HFFc6 (cell line): ENCODE results near the gene NT5C. TPM values are rescaled to one million over a fixed set of nuclear protein-coding genes. Genes with fewer than 3 reads are reported as not detected.

Experiments used
- DNase-seq: peaks from one replicate; pipeline ENCODE4 v3.0.0-alpha.2; 2018
- H3K27ac Mint-ChIP-seq: 2 replicates; pipeline ENCODE4 v1.8.0; 2020; ENCODE audit warnings: mild to moderate bottlenecking, mixed read lengths
- H3K27me3 Mint-ChIP-seq: 2 replicates; pipeline ENCODE4 v1.8.0; 2021; ENCODE audit warnings: mild to moderate bottlenecking, moderate library complexity, mixed read lengths; ENCODE audit not compliant: insufficient read depth
- H3K36me3 Mint-ChIP-seq: 2 replicates; pipeline ENCODE4 v1.8.0; 2021; ENCODE audit warnings: low read depth, mixed read lengths
- H3K4me1 Mint-ChIP-seq: 2 replicates; pipeline ENCODE4 v1.8.0; 2020; ENCODE audit warnings: low read depth, mixed read lengths
- H3K4me3 Mint-ChIP-seq: 2 replicates; pipeline ENCODE4 v1.8.0; 2020; ENCODE audit warnings: mild to moderate bottlenecking, moderate library complexity, mixed read lengths
- H3K9me3 Mint-ChIP-seq: 2 replicates; pipeline ENCODE4 v1.8.0; 2020; ENCODE audit warnings: mild to moderate bottlenecking, mixed read lengths
- CTCF ChIP-seq: fragments of 200-600 bp; sonication (generic); IDR thresholded peaks from 2 replicates; pipeline ENCODE4 v1.5.0; 2021; ENCODE audit warnings: antibody characterized with exemption, mild to moderate bottlenecking
- total RNA-seq, 6 experiments: library from RNA; stranded (reverse); fragmentation: NEBNext Ultra II Directional; extraction: Animal tissue kit (Norgen Biotek cat#: 25700); gene quantifications; 2 replicates in 1 of 6; 3 replicates in 5 of 6; pipeline ENCODE4 v1.2.3, GENCODE V29; 2021

The NT5C gene
- total RNA-seq, 6 experiments from 2014 or later, result 30.4 to 41.7 (median 36.3) TPM

- Mint-ChIP-seq H3K27me3 (peaks cover 6% of the 10 kb centered on the region; the same call in 1 of the 2 replicates), H3K27ac (no peak overlapping the region), H3K9me3 (no peaks in the 10 kb centered on the region), H3K36me3 (peaks cover 13% of the 10 kb centered on the region), H3K4me1 (peaks cover 21% of the 10 kb centered on the region), H3K4me3 (no peak overlapping the region)
- DNase-seq, result no peak
- no peak for TF ChIP-seq CTCF
Observed at GRCh38 chr17:75126954-75127353, 4.6 kb downstream of the NT5C start.

GRCh38 chr17:75125984-75126383 lies 5.6 kb downstream of the NT5C start:
- Mint-ChIP-seq H3K27ac (no peak overlapping the region), H3K4me3 (no peak overlapping the region), H3K4me1 (peaks cover 21% of the 10 kb centered on the region), H3K36me3 (peaks cover 15% of the 10 kb centered on the region), H3K27me3 (peaks cover 6% of the 10 kb centered on the region; the same call in 1 of the 2 replicates), H3K9me3 (no peaks in the 10 kb centered on the region)
- no peak for DNase-seq
- TF ChIP-seq CTCF, result no peak

- H3K27ac Mint-ChIP-seq, result no peak overlapping the region
- no peak overlapping the region for H3K4me3 Mint-ChIP-seq
- DNase-seq, result no peak
- H3K27me3 Mint-ChIP-seq, result peaks cover 4% of the 10 kb centered on the region
- peaks cover 18% of the 10 kb centered on the region for H3K36me3 Mint-ChIP-seq
- no peaks in the 10 kb centered on the region for H3K9me3 Mint-ChIP-seq
- TF ChIP-seq CTCF, result no peak
- H3K4me1 Mint-ChIP-seq, result peaks cover 15% of the 10 kb centered on the region
Observed at GRCh38 chr17:75124819-75125162, 6.8 kb downstream of the NT5C start.

GRCh38 chr17:75124041-75124818 lies 7.3 kb downstream of the NT5C start:
- Mint-ChIP-seq H3K27ac (no peak overlapping the region), H3K9me3 (no peaks in the 10 kb centered on the region), H3K4me1 (peaks cover 15% of the 10 kb centered on the region), H3K4me3 (no peak overlapping the region), H3K27me3 (peaks cover 4% of the 10 kb centered on the region), H3K36me3 (peaks cover 15% of the 10 kb centered on the region)
- no peak for TF ChIP-seq CTCF
- peak; percentile 7 for DNase-seq

- peaks cover 9% of the 10 kb centered on the region for H3K36me3 Mint-ChIP-seq
- no peak for DNase-seq
- no peaks in the 10 kb centered on the region for H3K9me3 Mint-ChIP-seq
- peaks cover 6% of the 10 kb centered on the region for H3K27me3 Mint-ChIP-seq
- no peak overlapping the region for H3K27ac Mint-ChIP-seq
- TF ChIP-seq CTCF, result no peak
- H3K4me3 Mint-ChIP-seq, result no peak overlapping the region
- peaks cover 16% of the 10 kb centered on the region for H3K4me1 Mint-ChIP-seq
Observed at GRCh38 chr17:75118307-75118706, 13.2 kb downstream of the NT5C start.
